Epithelial cell of proximal tubule (primary cell): Measurements from ENCODE around the gene TESK2. TPM values are rescaled to one million over a fixed set of nuclear protein-coding genes. Genes with fewer than 3 reads are reported as not detected.
"Not testable (repeated sequence)": the region's sequence is repeated elsewhere in the genome, so short reads cannot be mapped to it uniquely, and the experiment has no call there.

Source experiments
- DNase-seq: peaks from one replicate; pipeline ENCODE4 v3.0.0-alpha.2; 2011; ENCODE audit warnings: low read depth
- H3K4me3 ChIP-seq: 2 replicates; pipeline ENCODE4 v1.5.1; 2011; ENCODE audit warnings: low read depth, mild to moderate bottlenecking, low read length
- total RNA-seq: library from RNA; depleted of rRNA; stranded (reverse); fragments of >200 nt; gene quantifications from 2 replicates; pipeline ENCODE4 v1.2.3, GENCODE V29; 2015
- TF ChIP-seq, protein P1 (sequence below): conservative IDR thresholded peaks from 2 replicates; pipeline ENCODE4 v1.5.1; 2012; ENCODE audit warnings: low read depth, mild to moderate bottlenecking, low read length

TESK2 gene
- total RNA-seq, 1 donor from 2014 or later: 2.9 TPM

DNA sequence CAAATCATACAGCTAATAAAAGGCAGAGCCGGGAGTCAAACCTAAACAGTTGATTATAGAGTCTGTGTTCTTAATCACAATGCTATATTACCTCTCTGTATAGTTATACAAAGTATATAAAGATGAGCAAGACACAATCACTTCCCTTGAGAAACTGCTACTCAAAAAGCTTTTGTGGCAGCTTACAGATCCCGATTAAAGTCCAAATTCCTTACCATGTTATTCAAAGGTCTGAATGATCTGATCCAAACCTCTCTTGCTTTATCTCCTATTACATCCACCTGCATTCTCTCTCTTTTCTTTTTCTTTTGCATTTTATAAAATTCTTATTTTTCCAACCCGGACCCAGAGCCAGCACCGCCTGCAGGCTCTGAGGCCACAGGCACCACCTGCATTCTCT, 93.7 kb downstream of the TESK2 start:
- H3K4me3 ChIP-seq: no peak overlapping the region
- TF ChIP-seq, protein P1, sequence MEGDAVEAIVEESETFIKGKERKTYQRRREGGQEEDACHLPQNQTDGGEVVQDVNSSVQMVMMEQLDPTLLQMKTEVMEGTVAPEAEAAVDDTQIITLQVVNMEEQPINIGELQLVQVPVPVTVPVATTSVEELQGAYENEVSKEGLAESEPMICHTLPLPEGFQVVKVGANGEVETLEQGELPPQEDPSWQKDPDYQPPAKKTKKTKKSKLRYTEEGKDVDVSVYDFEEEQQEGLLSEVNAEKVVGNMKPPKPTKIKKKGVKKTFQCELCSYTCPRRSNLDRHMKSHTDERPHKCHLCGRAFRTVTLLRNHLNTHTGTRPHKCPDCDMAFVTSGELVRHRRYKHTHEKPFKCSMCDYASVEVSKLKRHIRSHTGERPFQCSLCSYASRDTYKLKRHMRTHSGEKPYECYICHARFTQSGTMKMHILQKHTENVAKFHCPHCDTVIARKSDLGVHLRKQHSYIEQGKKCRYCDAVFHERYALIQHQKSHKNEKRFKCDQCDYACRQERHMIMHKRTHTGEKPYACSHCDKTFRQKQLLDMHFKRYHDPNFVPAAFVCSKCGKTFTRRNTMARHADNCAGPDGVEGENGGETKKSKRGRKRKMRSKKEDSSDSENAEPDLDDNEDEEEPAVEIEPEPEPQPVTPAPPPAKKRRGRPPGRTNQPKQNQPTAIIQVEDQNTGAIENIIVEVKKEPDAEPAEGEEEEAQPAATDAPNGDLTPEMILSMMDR: no peak
- no peak for DNase-seq

DNA sequence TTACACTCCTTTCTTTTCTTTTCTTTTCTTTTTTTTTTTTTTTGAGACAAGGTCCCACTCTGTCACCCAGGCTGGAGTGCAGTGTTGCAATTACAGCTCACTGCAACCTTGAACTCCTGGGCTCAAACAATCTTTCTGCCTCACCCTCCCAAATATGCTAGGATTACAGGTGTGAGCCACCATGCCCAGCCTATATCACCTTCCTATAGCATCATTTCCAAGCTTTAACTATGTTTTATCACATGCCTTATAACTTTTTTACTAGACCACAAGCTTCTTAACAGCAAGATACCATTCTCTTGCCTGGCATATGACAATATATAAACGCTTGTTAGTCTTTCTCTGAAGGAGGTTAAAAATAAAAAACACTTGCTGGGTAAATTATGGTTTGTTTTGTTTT, 95.4 kb downstream of the TESK2 start:
- H3K4me3 ChIP-seq: no peak overlapping the region
- DNase-seq: no peak
- TF ChIP-seq, protein P1: no peak

DNA sequence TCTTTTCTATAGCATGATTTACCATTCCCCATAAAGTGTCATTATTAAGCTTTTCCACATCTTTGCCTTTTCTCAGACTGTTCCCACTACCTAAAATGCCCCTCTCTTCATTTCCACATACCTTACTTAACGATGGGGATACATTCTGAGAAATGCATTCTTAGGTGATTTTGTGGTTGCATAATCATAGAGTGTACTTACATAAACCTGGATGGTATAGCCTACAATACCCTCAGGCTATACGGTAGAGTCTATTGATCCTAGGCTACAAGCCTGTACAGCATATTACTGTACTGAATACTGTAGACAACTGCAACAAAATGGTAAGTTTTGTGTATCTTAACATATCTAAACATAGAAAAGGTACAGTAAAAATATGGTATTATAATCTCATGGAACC, 95.9 kb downstream of the TESK2 start:
- no peak for DNase-seq
- TF ChIP-seq, protein P1: no peak

DNA sequence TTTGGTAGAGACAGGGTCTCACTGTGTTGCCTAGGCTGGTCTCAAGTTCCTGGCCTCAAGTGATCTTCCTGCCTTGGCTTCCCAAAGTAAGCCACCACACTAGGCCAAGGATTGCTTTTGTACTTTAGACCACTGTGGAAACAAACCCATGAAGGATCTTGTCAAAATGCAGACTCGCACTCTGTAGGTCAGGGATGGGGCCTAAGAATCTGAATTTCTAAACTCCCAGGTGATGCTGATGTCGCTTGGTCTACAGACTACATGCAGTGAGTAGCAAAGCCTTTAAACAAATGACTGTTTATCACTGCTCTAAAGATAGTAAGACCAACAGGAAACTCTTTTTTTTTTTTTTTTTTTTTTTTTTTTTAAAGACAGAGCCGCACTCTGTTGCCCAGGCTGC, 96.6 kb downstream of the TESK2 start:
- TF ChIP-seq, protein P1: no peak
- DNase-seq: no peak
- no peak overlapping the region for H3K4me3 ChIP-seq

More for the DNA sequence above, 95.9 kb downstream of the TESK2 start:
- H3K4me3 ChIP-seq: no peak overlapping the region

DNA sequence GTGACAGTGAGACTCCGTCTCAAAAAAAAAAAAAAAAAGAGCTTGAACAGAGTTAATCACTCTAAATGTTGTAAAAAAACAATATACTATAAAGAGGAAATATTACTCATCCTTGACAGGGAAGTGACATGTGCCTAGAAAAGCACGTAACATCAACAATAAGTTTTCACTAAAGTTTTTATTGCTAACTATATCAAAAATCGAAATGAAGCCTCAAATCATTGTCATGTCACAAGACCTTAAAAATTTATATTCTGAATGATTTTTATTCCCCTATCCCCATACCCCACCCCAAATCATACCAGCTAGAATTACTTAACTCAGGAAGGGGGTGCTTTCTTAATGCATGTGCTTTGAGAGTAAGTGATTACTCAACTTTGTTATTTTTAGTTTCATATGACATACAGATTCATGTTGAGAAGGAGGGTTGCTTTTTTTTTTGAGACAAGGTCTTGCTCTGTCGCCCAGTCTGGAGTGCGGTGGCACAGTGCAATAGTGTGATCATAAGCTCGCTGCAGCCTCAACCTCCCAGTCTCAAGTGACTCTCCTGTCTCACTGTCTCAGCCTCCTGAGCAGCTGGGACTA, 97.2 kb downstream of the TESK2 start:
- no peak for DNase-seq
- TF ChIP-seq, protein P1: no peak

DNA sequence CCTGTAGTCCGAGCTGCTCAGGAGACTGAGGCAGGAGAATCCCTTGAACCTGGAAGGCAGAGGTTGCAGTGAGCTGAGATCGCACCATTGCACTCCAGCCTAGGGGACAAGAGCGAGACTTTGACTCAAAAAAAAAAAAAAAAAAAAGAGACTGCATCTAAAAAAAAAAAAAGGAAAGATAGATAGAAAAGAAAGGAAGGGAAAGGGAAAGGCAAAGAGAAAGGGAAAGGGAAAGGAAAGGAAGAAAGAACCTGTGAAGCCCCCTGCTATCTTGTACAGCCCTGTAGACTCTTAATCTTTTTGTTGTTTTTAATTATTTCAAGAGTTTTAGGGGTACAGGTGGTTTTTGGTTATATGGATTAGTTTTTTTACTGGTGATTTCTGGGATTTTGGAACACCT, 104.7 kb downstream of the TESK2 start:
- H3K4me3 ChIP-seq: no peak overlapping the region
- DNase-seq: no peak
- TF ChIP-seq, protein P1: no peak

More for the DNA sequence above, 97.2 kb downstream of the TESK2 start:
- no peak overlapping the region for H3K4me3 ChIP-seq

DNA sequence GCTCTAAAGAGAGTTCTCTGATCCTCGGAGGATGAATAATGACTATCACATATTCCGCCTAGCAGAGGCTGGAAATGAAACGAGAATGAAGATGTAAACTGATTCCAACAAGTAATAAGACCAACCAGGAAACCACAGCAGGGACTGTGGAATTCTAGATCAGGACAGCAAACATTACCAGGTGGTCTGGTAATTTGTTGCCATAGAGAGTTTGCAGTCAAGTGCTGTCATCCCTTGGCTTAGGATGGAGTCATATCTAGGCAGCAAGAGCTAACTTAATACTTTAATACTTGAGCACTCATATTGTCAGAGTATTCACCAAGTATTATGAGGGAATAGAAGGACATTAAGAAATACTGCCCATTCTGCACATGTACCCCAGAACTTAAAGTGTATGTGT, 105.7 kb downstream of the TESK2 start:
- no peak for DNase-seq

DNA sequence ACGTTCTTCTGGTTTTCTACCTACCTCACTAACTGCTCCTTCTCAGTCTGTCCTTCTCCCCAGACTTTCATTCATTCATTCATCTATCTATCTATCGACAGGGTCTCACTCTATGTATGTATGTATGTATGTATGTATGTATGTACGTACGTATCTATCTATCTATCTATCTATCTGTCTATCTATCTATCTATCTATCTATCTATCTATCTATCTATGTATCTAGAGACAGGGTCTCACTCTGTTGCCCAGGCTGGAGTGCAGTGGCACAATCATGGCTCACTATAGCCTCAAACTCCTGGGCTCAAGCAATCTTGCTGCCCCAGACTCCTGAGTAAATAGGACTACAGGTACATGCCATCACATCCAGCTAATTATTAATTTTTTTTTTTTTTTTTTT, 106.8 kb downstream of the TESK2 start:
- DNase-seq, H3K4me3 ChIP-seq: not testable (repeated sequence)

More for the DNA sequence above, 105.7 kb downstream of the TESK2 start:
- TF ChIP-seq, protein P1: no peak
- H3K4me3 ChIP-seq: no peak overlapping the region
